ENCODE measurements around the gene RPL23. TPM values are rescaled to one million over a fixed set of nuclear protein-coding genes. Genes with fewer than 3 reads are reported as not detected.

Gene RPL23
- total and polyA plus RNA-seq, 2 experiments from 2014 or later = 877 to 4,267 TPM

- TF ChIP-seq CTCF (conservative IDR thresholded peaks at IDR 0.05; ENCODE audit: low read depth in 2 of 2) (no peak), ETS1 (IDR thresholded peaks at IDR 0.05) (no peak), EZH2phosphoT487 (IDR thresholded peaks at IDR 0.05; ENCODE audit: unreplicated experiment) (no peak), JUNB (IDR thresholded peaks at IDR 0.05; ENCODE audit: unreplicated experiment) (no peak), EZH2 (IDR thresholded peaks at IDR 0.05; ENCODE audit: low read depth, unreplicated experiment) (no peak)
Observed at GRCh38 chr17:38809828-38810227, 43.7 kb downstream of the RPL23 start (continued).

GRCh38 chr17:38800237-38800760 is 53.2 kb downstream of the RPL23 start:
- peaks cover 37% of the 10 kb centered on the region for H3K79me2 ChIP-seq (replicated peaks; ENCODE audit: insufficient read depth)
- peak overlapping the region; percentile 97 for H3K27ac ChIP-seq (ENCODE audit: low read depth)
- H3K9me2 ChIP-seq (ENCODE audit: insufficient read depth) = no peaks in the 10 kb centered on the region
- H2AFZ ChIP-seq = peak overlapping the region; percentile 20; the same call in 1 of the 2 replicates
- no peak for ATAC-seq
- H3K27me3 ChIP-seq (ENCODE audit: insufficient read depth) = no peaks in the 10 kb centered on the region
- peak overlapping the region; percentile 93 for H3K27ac Mint-ChIP-seq
- TF ChIP-seq CTCF (conservative IDR thresholded peaks at IDR 0.05; ENCODE audit: low read depth in 2 of 2) (no peak), POLR2AphosphoS5 (IDR thresholded peaks at IDR 0.05; ENCODE audit: low read depth) (peak; percentile 47)
- peak overlapping the region; percentile 96 for H3K4me3 ChIP-seq
- H3K4me1 ChIP-seq (ENCODE audit: insufficient read depth) = peaks cover 16% of the 10 kb centered on the region
- H4K20me1 ChIP-seq (replicated peaks; ENCODE audit: insufficient read depth) = peaks cover 25% of the 10 kb centered on the region
- H3F3A ChIP-seq (replicated peaks; ENCODE audit: low read depth) = peaks cover 12% of the 10 kb centered on the region; the same call in 1 of the 2 replicates
- DNase-seq (ENCODE audit: low spot score) = peak; percentile 11
- peaks cover 61% of the 10 kb centered on the region for H3K36me3 Mint-ChIP-seq (ENCODE audit: low read depth)
- H3K4me2 ChIP-seq = peak overlapping the region; percentile 74
- H3K4me1 Mint-ChIP-seq = peaks cover 23% of the 10 kb centered on the region
- peaks cover 2% of the 10 kb centered on the region; the same call in 2 of the 3 replicates for H3K9me3 Mint-ChIP-seq
- peaks cover 4% of the 10 kb centered on the region for H3K27me3 Mint-ChIP-seq (ENCODE audit: insufficient read depth, low read depth, poor library complexity)
- peaks cover 16% of the 10 kb centered on the region for H3K36me3 ChIP-seq (ENCODE audit: insufficient read depth)
- peak overlapping the region; percentile 79 for H3K4me3 Mint-ChIP-seq

Data from GM23338 (cell line).